Activated naive CD8-positive, alpha-beta T cell treated with anti-CD3 and anti-CD28 coated beads for 36 hours (primary cell): ENCODE results near the gene ANGEL1. TPM values are rescaled to one million over a fixed set of nuclear protein-coding genes. Genes with fewer than 3 reads are reported as not detected.

Experiments
- DNase-seq: peaks from one replicate; pipeline ENCODE4 v3.0.0; 2021
- H3K27ac Mint-ChIP-seq: one replicate; pipeline ENCODE4 v1.8.0; 2022; ENCODE audit warnings: mild to moderate bottlenecking, moderate library complexity, mixed read lengths
- H3K27me3 Mint-ChIP-seq: one replicate; pipeline ENCODE4 v1.8.0; 2022; ENCODE audit warnings: mild to moderate bottlenecking, mixed read lengths
- H3K36me3 Mint-ChIP-seq: one replicate; pipeline ENCODE4 v1.8.0; 2021; ENCODE audit warnings: mild to moderate bottlenecking, mixed read lengths
- H3K4me1 Mint-ChIP-seq: one replicate; pipeline ENCODE4 v1.8.0; 2021; ENCODE audit warnings: mixed read lengths
- H3K4me3 Mint-ChIP-seq: one replicate; pipeline ENCODE4 v1.8.0; 2022; ENCODE audit warnings: mild to moderate bottlenecking, moderate library complexity, mixed read lengths
- H3K9me3 Mint-ChIP-seq: one replicate; pipeline ENCODE4 v1.8.0; 2022; ENCODE audit warnings: mixed read lengths
- total RNA-seq, 2 experiments: library from RNA; stranded (reverse); gene quantifications; one replicate each; pipeline ENCODE4 v1.2.3, GENCODE V29; 2021

Gene ANGEL1
- total RNA-seq, 2 experiments from 2014 or later, result 14.9 to 17.1 TPM

DNA sequence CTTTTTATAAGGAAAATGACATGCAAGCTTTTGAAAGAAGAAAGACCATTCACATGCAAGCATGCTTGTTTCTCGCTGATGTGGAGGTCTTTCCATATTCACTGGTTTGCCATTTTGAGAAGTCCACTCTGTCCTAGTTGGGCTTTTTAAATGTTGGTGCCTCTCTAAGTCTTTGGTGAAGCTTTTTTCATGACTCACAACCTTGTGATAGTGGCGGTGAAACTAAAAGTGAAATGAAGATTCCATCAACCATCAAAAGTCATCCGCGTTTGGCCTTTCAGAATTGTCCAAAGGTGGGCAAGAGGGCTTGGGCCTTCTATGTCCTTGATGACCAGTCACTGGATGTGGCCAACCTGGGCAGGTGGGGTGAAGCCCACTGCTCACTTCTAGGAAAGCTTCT is 17.9 kb upstream of the ANGEL1 start:
- Mint-ChIP-seq H3K27ac (no peak overlapping the region), H3K36me3 (no peaks in the 10 kb centered on the region), H3K4me1 (no peaks in the 10 kb centered on the region), H3K27me3 (peaks cover 4% of the 10 kb centered on the region), H3K4me3 (no peak overlapping the region), H3K9me3 (no peaks in the 10 kb centered on the region)
- no peak for DNase-seq

DNA sequence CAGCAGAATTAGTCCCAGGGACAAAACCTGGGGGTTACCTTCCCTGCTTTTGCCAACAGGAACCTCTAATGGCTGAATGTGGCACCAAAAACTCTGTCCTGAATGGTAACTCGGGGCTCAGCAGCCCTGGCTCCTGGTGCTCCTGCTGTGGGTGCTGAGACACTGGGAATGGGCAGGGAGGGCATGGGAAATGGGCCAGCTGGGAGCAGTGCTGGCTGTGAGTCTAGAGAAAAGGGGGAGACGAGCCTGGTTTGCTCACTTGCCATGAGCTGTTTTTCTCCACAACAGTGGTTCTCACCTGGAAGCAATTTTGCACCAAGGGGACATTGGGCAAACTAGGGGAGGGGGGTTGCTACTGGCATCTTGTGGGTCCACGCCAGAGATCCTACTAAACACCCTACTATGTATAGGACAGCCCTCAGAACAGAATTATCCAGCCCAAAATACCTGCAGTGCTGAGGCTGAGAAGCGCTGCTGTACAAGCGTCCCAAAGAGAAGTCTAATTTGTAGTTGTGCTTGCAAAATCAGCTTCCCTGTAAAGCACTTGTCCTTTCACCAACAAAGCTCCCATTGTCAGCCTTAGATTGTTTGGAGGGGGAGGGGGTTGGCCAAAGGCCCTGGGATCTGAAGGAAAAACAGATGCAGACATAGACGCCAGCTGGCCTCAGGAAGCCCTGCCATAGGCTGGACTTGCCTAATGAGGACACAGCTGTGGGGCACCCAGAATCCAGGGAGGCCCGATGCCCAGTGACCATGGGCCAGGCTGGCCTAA is 17.2 kb upstream of the ANGEL1 start:
- Mint-ChIP-seq H3K4me3 (no peak overlapping the region), H3K36me3 (no peaks in the 10 kb centered on the region), H3K9me3 (no peaks in the 10 kb centered on the region), H3K27me3 (peaks cover 4% of the 10 kb centered on the region), H3K4me1 (no peaks in the 10 kb centered on the region), H3K27ac (no peak overlapping the region)
- no peak for DNase-seq

DNA sequence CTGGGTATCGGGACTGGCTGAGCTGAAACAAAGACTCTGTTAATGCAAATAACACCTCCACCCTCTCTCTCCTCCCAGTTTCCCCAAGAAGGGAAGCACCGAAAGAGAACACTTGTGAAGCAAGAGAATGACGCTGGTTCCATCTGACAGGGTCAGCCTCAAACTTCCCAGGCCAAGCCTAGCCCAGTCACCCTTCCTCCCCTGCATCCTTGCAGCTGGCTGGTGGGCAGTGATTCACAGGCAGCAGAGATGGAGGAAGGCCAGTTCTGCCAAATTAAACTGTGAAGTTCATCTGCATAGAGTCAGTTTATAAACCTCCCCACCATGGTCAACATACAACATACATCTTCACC is 16.3 kb upstream of the ANGEL1 start:
- H3K27ac Mint-ChIP-seq, result no peak overlapping the region
- H3K9me3 Mint-ChIP-seq, result no peaks in the 10 kb centered on the region
- no peaks in the 10 kb centered on the region for H3K4me1 Mint-ChIP-seq
- no peaks in the 10 kb centered on the region for H3K36me3 Mint-ChIP-seq
- DNase-seq, result no peak
- H3K4me3 Mint-ChIP-seq, result no peak overlapping the region
- no peaks in the 10 kb centered on the region for H3K27me3 Mint-ChIP-seq

DNA sequence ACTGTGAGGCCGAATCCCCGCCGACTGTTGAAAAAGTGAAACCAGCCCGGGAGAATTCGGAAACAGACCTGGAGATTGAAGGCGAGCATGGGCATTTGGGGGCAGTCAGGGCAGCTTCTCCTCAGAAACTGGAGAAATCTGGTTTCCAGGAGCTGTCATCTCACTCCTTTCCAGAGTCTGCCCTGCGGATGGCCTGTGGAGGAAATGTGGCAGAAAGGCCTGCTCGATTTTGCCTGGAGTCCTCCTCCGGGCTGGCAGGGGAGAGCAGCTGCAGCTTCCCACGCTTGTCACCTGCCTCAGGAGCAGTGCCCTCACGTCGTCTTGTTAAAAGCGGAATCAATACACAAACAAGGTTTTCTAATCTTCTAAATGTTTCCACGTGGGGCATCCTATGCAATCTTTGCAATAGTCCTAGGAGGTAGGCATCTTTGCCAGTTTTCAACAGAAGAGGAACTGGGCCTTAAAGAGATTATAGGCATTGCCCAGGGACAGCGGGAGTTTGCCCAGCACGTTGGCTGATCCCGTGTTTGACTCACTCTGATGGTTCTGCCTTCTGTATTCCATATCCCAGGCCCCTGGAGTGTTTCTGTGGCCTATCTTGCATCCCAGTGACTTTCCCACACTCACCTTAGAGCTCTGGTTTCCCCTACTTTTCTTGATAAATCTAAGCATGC is 15.8 kb upstream of the ANGEL1 start:
- DNase-seq, result no peak
- Mint-ChIP-seq H3K4me3 (no peak overlapping the region), H3K27me3 (no peaks in the 10 kb centered on the region), H3K36me3 (no peaks in the 10 kb centered on the region), H3K4me1 (no peaks in the 10 kb centered on the region), H3K27ac (no peak overlapping the region), H3K9me3 (no peaks in the 10 kb centered on the region)

DNA sequence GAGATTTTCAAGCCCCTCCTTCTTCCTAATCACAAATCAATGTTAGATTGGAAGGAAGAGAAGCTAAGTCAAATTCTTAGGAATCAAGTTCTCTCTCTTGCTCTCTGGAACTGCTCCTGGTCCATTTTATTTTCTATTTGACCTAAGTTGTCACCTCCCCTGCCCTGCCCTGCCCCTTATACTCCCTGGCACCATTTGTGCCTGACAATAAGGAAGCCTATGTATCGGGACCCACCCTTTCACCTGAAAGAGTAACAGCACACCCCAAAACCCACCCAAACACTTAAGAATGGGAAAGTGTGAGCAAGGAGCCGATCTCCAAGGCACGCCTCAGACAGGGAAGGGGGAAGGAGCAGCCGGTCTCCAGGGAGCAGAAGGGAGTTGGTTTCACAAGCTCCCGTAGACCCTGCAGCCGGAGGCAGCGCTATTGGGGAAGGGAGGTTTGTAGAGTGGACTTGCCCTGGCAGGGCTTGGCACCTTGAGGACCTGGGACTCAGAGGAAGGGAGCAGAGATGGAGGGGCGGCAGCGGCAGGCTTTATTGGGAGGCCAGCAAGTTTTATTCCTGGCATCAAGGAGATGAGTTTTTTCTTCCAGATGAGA is 15.1 kb upstream of the ANGEL1 start:
- H3K4me3 Mint-ChIP-seq, result no peak overlapping the region

DNA sequence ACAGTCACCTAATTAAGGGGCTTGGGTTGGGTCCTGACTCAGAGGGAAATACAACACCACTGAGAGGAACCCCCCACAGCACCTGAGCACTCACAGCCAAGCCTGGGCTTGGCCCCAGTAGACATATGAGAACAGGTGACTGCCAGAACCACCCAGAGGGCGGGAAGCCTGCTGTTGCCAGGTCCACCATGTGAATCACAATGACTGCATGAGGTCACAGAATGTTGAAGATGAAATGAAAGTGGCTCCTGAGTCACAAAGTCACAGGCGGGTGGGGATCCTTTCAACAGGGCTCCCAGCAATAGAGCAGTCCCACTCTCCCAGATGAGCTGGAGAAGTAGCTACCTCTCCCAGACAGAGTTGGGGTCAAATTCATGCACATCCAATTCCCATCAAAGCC is 13.4 kb upstream of the ANGEL1 start, which contains the start of gene LRRC74A:
LRRC74A (plus strand) TSS at position 287 of the 400 bp plus-strand sequence. CDS start 290 bp downstream, outside the sequence.
- Mint-ChIP-seq H3K36me3 (no peaks in the 10 kb centered on the region), H3K27me3 (no peaks in the 10 kb centered on the region), H3K4me1 (no peaks in the 10 kb centered on the region), H3K9me3 (no peaks in the 10 kb centered on the region), H3K27ac (no peak within 1 kb of the TSS), H3K4me3 (no peak within 1 kb of the TSS)
- DNase-seq, result no peak

More for the DNA sequence above, 15.1 kb upstream of the ANGEL1 start:
- no peaks in the 10 kb centered on the region for H3K9me3 Mint-ChIP-seq
- H3K4me1 Mint-ChIP-seq, result no peaks in the 10 kb centered on the region
- H3K27me3 Mint-ChIP-seq, result no peaks in the 10 kb centered on the region
- no peaks in the 10 kb centered on the region for H3K36me3 Mint-ChIP-seq
- no peak overlapping the region for H3K27ac Mint-ChIP-seq
- no peak for DNase-seq

GRCh38 chr14:76820700-76821099 is 8.0 kb upstream of the ANGEL1 start:
- H3K9me3 Mint-ChIP-seq, result no peaks in the 10 kb centered on the region
- H3K4me3 Mint-ChIP-seq, result no peak overlapping the region
- no peaks in the 10 kb centered on the region for H3K36me3 Mint-ChIP-seq

DNA sequence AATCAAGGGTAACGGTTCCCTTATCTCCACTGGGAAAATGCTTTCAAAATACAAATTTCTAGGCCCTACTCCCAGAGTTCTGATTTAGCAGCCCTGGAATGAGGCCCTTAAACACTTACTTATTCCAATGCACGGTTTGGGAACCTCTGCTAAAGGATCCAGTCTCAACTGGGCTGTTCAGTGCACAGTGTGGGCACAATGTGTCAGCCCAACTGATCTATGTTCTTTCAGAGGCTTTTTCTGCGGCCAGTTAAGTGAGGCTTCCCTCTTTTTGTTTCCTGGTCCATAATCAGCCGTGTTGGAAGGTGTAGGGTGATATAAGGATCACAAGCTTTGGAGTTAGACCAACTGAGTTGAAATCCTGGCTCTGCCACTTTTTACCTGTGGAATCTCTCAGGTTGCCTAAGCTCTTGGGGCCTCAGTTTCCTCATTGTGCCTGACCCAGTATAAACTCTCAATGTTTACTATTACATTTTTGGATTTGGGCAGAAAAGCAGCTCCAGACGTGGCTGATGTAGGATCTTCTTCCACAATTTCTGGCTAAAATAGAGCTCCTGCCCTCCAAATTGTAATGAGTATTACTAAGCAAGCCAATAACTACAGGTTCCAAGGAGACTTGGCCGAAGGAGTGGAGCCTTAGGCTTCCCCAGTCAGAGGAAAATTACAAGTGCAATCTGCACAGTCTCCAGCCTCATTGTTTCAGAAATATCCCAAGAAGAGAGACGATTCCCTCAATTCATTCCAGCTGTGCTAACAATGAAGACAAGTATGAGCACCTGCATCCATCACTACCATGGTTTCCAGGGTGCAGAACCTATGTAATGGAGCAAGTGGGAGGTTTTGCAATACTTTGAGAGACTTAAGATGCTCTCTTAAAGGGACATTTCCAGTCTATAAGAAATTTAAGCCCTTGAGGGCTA is 2.3 kb upstream of the ANGEL1 start:
- peaks cover 16% of the 10 kb centered on the region for H3K4me1 Mint-ChIP-seq
- H3K9me3 Mint-ChIP-seq, result no peaks in the 10 kb centered on the region
- no peaks in the 10 kb centered on the region for H3K27me3 Mint-ChIP-seq
- H3K4me3 Mint-ChIP-seq, result no peak overlapping the region
- H3K36me3 Mint-ChIP-seq, result no peaks in the 10 kb centered on the region
- H3K27ac Mint-ChIP-seq, result no peak overlapping the region
- no peak for DNase-seq

More at GRCh38 chr14:76820700-76821099, 8.0 kb upstream of the ANGEL1 start:
- no peak for DNase-seq
- Mint-ChIP-seq H3K4me1 (no peaks in the 10 kb centered on the region), H3K27ac (no peak overlapping the region), H3K27me3 (peaks cover 5% of the 10 kb centered on the region)

DNA sequence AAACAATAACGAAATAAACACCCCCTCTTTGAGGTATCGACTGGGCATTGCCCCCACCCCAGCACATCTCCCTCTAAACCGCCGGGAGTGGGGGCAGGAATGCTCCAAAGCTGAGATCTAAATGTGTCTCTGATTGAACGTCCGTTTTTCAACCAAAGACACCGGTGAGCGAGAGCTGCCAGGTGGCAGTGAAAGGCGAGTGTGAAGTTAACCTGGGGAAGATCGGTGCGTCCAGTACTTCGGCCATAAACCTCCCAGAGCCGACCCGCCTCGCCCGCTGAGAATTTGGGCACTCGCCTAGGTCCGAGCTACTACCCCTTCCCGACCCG is 625 bp downstream of the ANGEL1 start:
- no peaks in the 10 kb centered on the region for H3K9me3 Mint-ChIP-seq
- DNase-seq, result peak; percentile 12
- H3K27ac Mint-ChIP-seq, result peak overlapping the region; percentile 89
- no peaks in the 10 kb centered on the region for H3K27me3 Mint-ChIP-seq
- peaks cover 11% of the 10 kb centered on the region for H3K36me3 Mint-ChIP-seq
- H3K4me1 Mint-ChIP-seq, result peaks cover 24% of the 10 kb centered on the region
- peak overlapping the region; percentile 88 for H3K4me3 Mint-ChIP-seq

GRCh38 chr14:76811561-76811960 is 1.1 kb downstream of the ANGEL1 start:
- Mint-ChIP-seq H3K9me3 (no peaks in the 10 kb centered on the region), H3K36me3 (peaks cover 14% of the 10 kb centered on the region), H3K4me1 (peaks cover 24% of the 10 kb centered on the region), H3K27ac (peak overlapping the region; percentile 89), H3K4me3 (peak overlapping the region; percentile 88), H3K27me3 (no peaks in the 10 kb centered on the region)
- DNase-seq, result no peak

DNA sequence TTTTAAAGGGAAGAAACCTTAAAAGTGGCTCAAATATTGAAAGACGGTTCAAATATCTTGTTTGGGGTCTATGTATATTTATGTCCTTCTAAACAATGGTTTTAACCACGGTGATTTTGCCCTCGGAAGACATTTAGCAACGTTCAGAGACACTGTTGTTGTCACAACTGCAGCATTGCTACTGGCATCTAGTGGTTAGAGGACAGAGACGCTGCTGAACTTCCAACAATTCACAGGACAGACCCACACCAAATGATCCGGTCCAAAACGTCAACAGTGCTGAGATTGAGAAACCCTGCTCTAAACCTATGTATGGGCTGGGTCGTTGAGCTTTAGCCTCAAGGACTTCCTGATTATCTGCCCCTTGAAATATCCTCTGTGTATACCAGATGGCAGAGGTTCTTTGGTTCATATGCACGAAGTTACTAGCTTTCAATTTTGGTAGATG is 1.7 kb downstream of the ANGEL1 start:
- H3K36me3 Mint-ChIP-seq, result peaks cover 14% of the 10 kb centered on the region
- DNase-seq, result no peak
- H3K27ac Mint-ChIP-seq, result no peak overlapping the region
- no peaks in the 10 kb centered on the region for H3K27me3 Mint-ChIP-seq
- H3K4me3 Mint-ChIP-seq, result peak overlapping the region; percentile 88
- peaks cover 24% of the 10 kb centered on the region for H3K4me1 Mint-ChIP-seq
- no peaks in the 10 kb centered on the region for H3K9me3 Mint-ChIP-seq

GRCh38 chr14:76810525-76810924 is 2.2 kb downstream of the ANGEL1 start:
- no peak overlapping the region for H3K27ac Mint-ChIP-seq
- H3K4me1 Mint-ChIP-seq, result peaks cover 24% of the 10 kb centered on the region
- H3K9me3 Mint-ChIP-seq, result no peaks in the 10 kb centered on the region
- DNase-seq, result no peak
- H3K36me3 Mint-ChIP-seq, result peaks cover 16% of the 10 kb centered on the region
- H3K27me3 Mint-ChIP-seq, result no peaks in the 10 kb centered on the region
- peak overlapping the region; percentile 88 for H3K4me3 Mint-ChIP-seq

DNA sequence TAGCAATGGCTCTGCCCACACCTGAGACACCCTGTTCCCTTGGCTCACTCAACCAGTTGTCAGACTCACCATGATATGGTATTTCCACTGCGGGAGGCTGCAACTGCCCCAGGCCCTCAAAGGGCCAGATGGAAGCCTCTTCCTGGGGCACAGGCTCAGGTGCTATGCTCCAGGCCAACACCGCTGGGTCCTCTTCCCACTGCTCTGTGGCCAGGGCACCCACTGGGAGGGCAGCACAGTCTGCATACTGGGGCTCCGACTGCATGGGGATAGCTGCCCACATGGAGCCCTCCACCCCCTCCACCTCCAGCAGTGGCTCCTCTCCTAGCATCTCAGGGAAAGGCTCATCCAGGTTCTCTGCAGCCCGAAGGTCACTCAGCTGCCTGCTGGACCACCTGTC is 3.7 kb downstream of the ANGEL1 start:
- H3K9me3 Mint-ChIP-seq, result no peaks in the 10 kb centered on the region
- H3K27me3 Mint-ChIP-seq, result no peaks in the 10 kb centered on the region
- peaks cover 19% of the 10 kb centered on the region for H3K36me3 Mint-ChIP-seq
- no peak overlapping the region for H3K27ac Mint-ChIP-seq
- no peak overlapping the region for H3K4me3 Mint-ChIP-seq
- DNase-seq, result no peak
- peaks cover 24% of the 10 kb centered on the region for H3K4me1 Mint-ChIP-seq

GRCh38 chr14:76808011-76808410 is 4.7 kb downstream of the ANGEL1 start:
- no peaks in the 10 kb centered on the region for H3K9me3 Mint-ChIP-seq
- no peak overlapping the region for H3K27ac Mint-ChIP-seq
- peaks cover 23% of the 10 kb centered on the region for H3K36me3 Mint-ChIP-seq

GRCh38 chr14:76806446-76806845 is 6.2 kb downstream of the ANGEL1 start:
- H3K27me3 Mint-ChIP-seq, result no peaks in the 10 kb centered on the region
- H3K4me1 Mint-ChIP-seq, result peaks cover 24% of the 10 kb centered on the region
- DNase-seq, result no peak
- H3K27ac Mint-ChIP-seq, result no peak overlapping the region
- no peaks in the 10 kb centered on the region for H3K9me3 Mint-ChIP-seq
- no peak overlapping the region for H3K4me3 Mint-ChIP-seq
- peaks cover 27% of the 10 kb centered on the region for H3K36me3 Mint-ChIP-seq

More at GRCh38 chr14:76808011-76808410, 4.7 kb downstream of the ANGEL1 start:
- H3K4me1 Mint-ChIP-seq, result peaks cover 26% of the 10 kb centered on the region
- no peak for DNase-seq
- no peak overlapping the region for H3K4me3 Mint-ChIP-seq
- no peaks in the 10 kb centered on the region for H3K27me3 Mint-ChIP-seq
